Activated naive CD8-positive, alpha-beta T cell treated with anti-CD3 and anti-CD28 coated beads, Interleukin-2, amount 10 ng/mL, durations not matched to agents 7 days and 5 days (primary cell): ENCODE results near the gene WDSUB1. TPM values are rescaled to one million over a fixed set of nuclear protein-coding genes. Genes with fewer than 3 reads are reported as not detected.

Experiments
- ATAC-seq: fragments of 150-1000 bp; cut with Tn5 transposase; one replicate; pipeline ENCODE4 v1.10.0; 2021; ENCODE audit warnings: low read depth, moderate library complexity
- POLR2A ChIA-PET: fragments of 350-600 bp; sonication (Branson Sonifier 250); formaldehyde crosslinking; loops from one replicate; lab custom pipeline; 2021; ENCODE audit warnings: antibody characterized with exemption; lab: Charles Lee
- DNase-seq: peaks from one replicate; pipeline ENCODE4 v3.0.0; 2021
- H3K27ac Mint-ChIP-seq: one replicate; pipeline ENCODE4 v1.8.0; 2022; ENCODE audit warnings: mild to moderate bottlenecking, mixed read lengths
- H3K27me3 Mint-ChIP-seq: one replicate; pipeline ENCODE4 v1.8.0; 2022; ENCODE audit warnings: mild to moderate bottlenecking, moderate library complexity, mixed read lengths
- H3K36me3 Mint-ChIP-seq: one replicate; pipeline ENCODE4 v1.8.0; 2021; ENCODE audit warnings: mild to moderate bottlenecking, mixed read lengths
- H3K4me1 Mint-ChIP-seq: one replicate; pipeline ENCODE4 v1.8.0; 2021; ENCODE audit warnings: mixed read lengths
- H3K4me3 Mint-ChIP-seq: one replicate; pipeline ENCODE4 v1.8.0; 2022; ENCODE audit warnings: mild to moderate bottlenecking, moderate library complexity, mixed read lengths
- H3K9me3 Mint-ChIP-seq: one replicate; pipeline ENCODE4 v1.8.0; 2021; ENCODE audit warnings: mixed read lengths
- total RNA-seq, 2 experiments: library from RNA; stranded (reverse); gene quantifications; one replicate each; pipeline ENCODE4 v1.2.3, GENCODE V29; 2021

WDSUB1 gene
- 1 to 10 TPM; 5.3 to 5.6 TPM for total RNA-seq

GRCh38 chr2:159285929-159286708, at the start of gene WDSUB1:
Gene WDSUB1, minus strand, starts transcription at chr2:159286703. Its CDS starts 3,634 bp downstream, at chr2:159283069.
- Mint-ChIP-seq H3K4me3 (peak within 1 kb of the TSS; percentile 83), H3K36me3 (no peaks in the 10 kb centered on the region), H3K27me3 (no peaks in the 10 kb centered on the region), H3K27ac (peak within 1 kb of the TSS; percentile 81), H3K9me3 (no peaks in the 10 kb centered on the region), H3K4me1 (peaks cover 14% of the 10 kb centered on the region)
- POLR2A ChIA-PET = interaction anchor here (3.0 kb wide), 1 partner anchor 426 kb away, joined by 20 read pairs; the partner anchor contains the start of gene MARCHF7
- DNase-seq (no peak), ATAC-seq (no peak)

- Mint-ChIP-seq H3K27me3 (no peaks in the 10 kb centered on the region), H3K27ac (no peak overlapping the region), H3K4me1 (no peaks in the 10 kb centered on the region), H3K4me3 (no peak overlapping the region), H3K36me3 (peaks cover 12% of the 10 kb centered on the region), H3K9me3 (no peaks in the 10 kb centered on the region)
- ATAC-seq = no peak
- POLR2A ChIA-PET = interaction anchor here (0.6 kb wide), 1 partner anchor 60 kb away, joined by 3 read pairs; no protein-coding TSS in a partner anchor
- DNase-seq = no peak
Measured at GRCh38 chr2:159326569-159327255, 40.2 kb upstream of the WDSUB1 start.

GRCh38 chr2:159322419-159322818, 35.9 kb upstream of the WDSUB1 start:
- DNase-seq = no peak
- H3K27me3 Mint-ChIP-seq = no peaks in the 10 kb centered on the region
- H3K27ac Mint-ChIP-seq = no peak overlapping the region
- no peaks in the 10 kb centered on the region for H3K4me1 Mint-ChIP-seq
- no peak overlapping the region for H3K4me3 Mint-ChIP-seq
- peaks cover 1% of the 10 kb centered on the region for H3K36me3 Mint-ChIP-seq
- no peaks in the 10 kb centered on the region for H3K9me3 Mint-ChIP-seq
- POLR2A ChIA-PET = no interaction called here
- no peak for ATAC-seq

- no peak overlapping the region for H3K4me3 Mint-ChIP-seq
- no peaks in the 10 kb centered on the region for H3K9me3 Mint-ChIP-seq
- no peak overlapping the region for H3K27ac Mint-ChIP-seq
- ATAC-seq = no peak
- POLR2A ChIA-PET = no interaction called here
- no peaks in the 10 kb centered on the region for H3K4me1 Mint-ChIP-seq
- no peak for DNase-seq
- peaks cover 3% of the 10 kb centered on the region for H3K36me3 Mint-ChIP-seq
- no peaks in the 10 kb centered on the region for H3K27me3 Mint-ChIP-seq
Measured at GRCh38 chr2:159317392-159318088, 31.0 kb upstream of the WDSUB1 start.

GRCh38 chr2:159307942-159308341, 21.4 kb upstream of the WDSUB1 start:
- Mint-ChIP-seq H3K9me3 (peaks cover 4% of the 10 kb centered on the region), H3K4me1 (no peaks in the 10 kb centered on the region), H3K27me3 (peaks cover 3% of the 10 kb centered on the region), H3K27ac (no peak overlapping the region), H3K36me3 (peaks cover 2% of the 10 kb centered on the region), H3K4me3 (no peak overlapping the region)
- POLR2A ChIA-PET = no interaction called here
- ATAC-seq = no peak
- DNase-seq = no peak

GRCh38 chr2:159300586-159300985, 14.1 kb upstream of the WDSUB1 start:
- Mint-ChIP-seq H3K27me3 (no peaks in the 10 kb centered on the region), H3K4me3 (no peak overlapping the region), H3K9me3 (peaks cover 7% of the 10 kb centered on the region), H3K27ac (no peak overlapping the region), H3K36me3 (peaks cover 2% of the 10 kb centered on the region), H3K4me1 (no peaks in the 10 kb centered on the region)
- DNase-seq (no peak), ATAC-seq (no peak)
- POLR2A ChIA-PET = no interaction called here

GRCh38 chr2:159298967-159299366, 12.5 kb upstream of the WDSUB1 start:
- no peak overlapping the region for H3K4me3 Mint-ChIP-seq
- POLR2A ChIA-PET = no interaction called here
- H3K9me3 Mint-ChIP-seq = peaks cover 3% of the 10 kb centered on the region

GRCh38 chr2:159297042-159297707, 10.7 kb upstream of the WDSUB1 start:
- Mint-ChIP-seq H3K36me3 (no peaks in the 10 kb centered on the region), H3K27me3 (no peaks in the 10 kb centered on the region), H3K4me3 (no peak overlapping the region), H3K9me3 (peaks cover 3% of the 10 kb centered on the region), H3K27ac (no peak overlapping the region), H3K4me1 (no peaks in the 10 kb centered on the region)
- no peak for DNase-seq
- POLR2A ChIA-PET = no interaction called here
- no peak for ATAC-seq

More at GRCh38 chr2:159298967-159299366, 12.5 kb upstream of the WDSUB1 start:
- DNase-seq (no peak), ATAC-seq (no peak)
- H3K4me1 Mint-ChIP-seq = no peaks in the 10 kb centered on the region
- H3K27me3 Mint-ChIP-seq = no peaks in the 10 kb centered on the region
- H3K36me3 Mint-ChIP-seq = no peaks in the 10 kb centered on the region
- H3K27ac Mint-ChIP-seq = no peak overlapping the region

GRCh38 chr2:159292157-159292556, 5.7 kb upstream of the WDSUB1 start:
- Mint-ChIP-seq H3K4me3 (no peak overlapping the region), H3K4me1 (peaks cover 12% of the 10 kb centered on the region), H3K36me3 (no peaks in the 10 kb centered on the region), H3K27ac (no peak overlapping the region), H3K27me3 (no peaks in the 10 kb centered on the region), H3K9me3 (no peaks in the 10 kb centered on the region)
- ATAC-seq (no peak), DNase-seq (no peak)
- POLR2A ChIA-PET = no interaction called here

- H3K9me3 Mint-ChIP-seq = no peaks in the 10 kb centered on the region
- H3K4me1 Mint-ChIP-seq = peaks cover 12% of the 10 kb centered on the region
- DNase-seq (no peak), ATAC-seq (no peak)
- H3K4me3 Mint-ChIP-seq = peak overlapping the region; percentile 42
- POLR2A ChIA-PET = no interaction called here
- peak overlapping the region; percentile 76 for H3K27ac Mint-ChIP-seq
- H3K36me3 Mint-ChIP-seq = no peaks in the 10 kb centered on the region
- no peaks in the 10 kb centered on the region for H3K27me3 Mint-ChIP-seq
Measured at GRCh38 chr2:159290289-159290907, 3.9 kb upstream of the WDSUB1 start.

GRCh38 chr2:159287733-159288132, 1.2 kb upstream of the WDSUB1 start:
- no peak overlapping the region for H3K27ac Mint-ChIP-seq
- no peaks in the 10 kb centered on the region for H3K9me3 Mint-ChIP-seq
- DNase-seq (no peak), ATAC-seq (no peak)
- peak overlapping the region; percentile 83 for H3K4me3 Mint-ChIP-seq
- H3K27me3 Mint-ChIP-seq = no peaks in the 10 kb centered on the region
- POLR2A ChIA-PET = interaction anchor here (3.0 kb wide), 1 partner anchor 424 kb away, joined by 20 read pairs; the partner anchor contains the start of gene MARCHF7
- H3K36me3 Mint-ChIP-seq = no peaks in the 10 kb centered on the region
- H3K4me1 Mint-ChIP-seq = peaks cover 14% of the 10 kb centered on the region

- Mint-ChIP-seq H3K27me3 (no peaks in the 10 kb centered on the region), H3K4me3 (peak overlapping the region; percentile 83), H3K36me3 (no peaks in the 10 kb centered on the region), H3K4me1 (peaks cover 14% of the 10 kb centered on the region), H3K27ac (peak overlapping the region; percentile 81), H3K9me3 (no peaks in the 10 kb centered on the region)
- POLR2A ChIA-PET = interaction anchor here (3.0 kb wide), 1 partner anchor 425 kb away, joined by 20 read pairs; the partner anchor contains the start of gene MARCHF7
- ATAC-seq = peak; percentile 97
- DNase-seq = peak; percentile 98
Measured at GRCh38 chr2:159286709-159287441, 372 bp upstream of the WDSUB1 start.
